ENCODE measurements around the gene CEP112.

CEP112 gene

DNA sequence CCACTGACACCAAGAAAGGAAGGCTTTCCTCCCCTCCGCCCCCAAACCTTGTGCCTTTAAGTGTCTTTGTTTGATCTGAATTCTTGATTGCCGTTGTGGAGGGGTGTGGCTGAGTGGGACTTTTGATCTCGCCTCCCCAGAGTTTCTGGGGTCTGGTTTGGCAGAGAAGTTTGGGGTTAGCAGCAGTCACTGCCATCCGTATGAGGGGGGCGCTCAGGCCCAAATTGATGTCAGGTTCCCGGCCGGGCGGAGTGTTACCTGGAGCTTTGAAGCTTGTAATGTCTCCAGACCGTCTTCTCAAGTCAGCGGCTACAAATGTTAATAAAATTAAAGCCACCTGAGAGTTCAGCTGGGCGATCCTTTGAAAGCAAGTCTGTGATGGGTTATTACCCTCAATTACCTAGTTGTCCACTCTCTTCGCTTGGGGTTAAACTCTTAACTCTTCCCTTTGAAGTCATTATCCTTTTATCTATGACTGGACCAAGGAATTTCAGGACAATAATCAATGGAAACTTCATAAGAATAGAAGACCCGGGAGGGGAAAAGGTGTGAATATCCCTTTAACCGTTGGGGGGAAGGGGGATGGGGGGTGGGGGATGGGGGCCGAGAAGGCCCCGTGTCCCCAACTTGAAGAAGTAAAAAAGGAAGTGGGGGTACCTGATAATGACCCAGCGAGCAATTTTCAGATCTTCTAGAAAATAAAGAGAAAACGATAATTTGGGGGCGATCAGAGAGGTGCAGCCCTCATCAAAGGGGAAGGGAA is 598.7 kb downstream of the CEP112 start:
- Histone ChIP-seq H3K27me3 (no peaks in the 10 kb centered on the region), H3K4me1 (no peaks in the 10 kb centered on the region), H3K4me3 (ENCODE audit: low read depth, low read length) (no peak overlapping the region), H3K9me3 (no peaks in the 10 kb centered on the region), H3K36me3 (no peaks in the 10 kb centered on the region)
- DNase-seq = no peak
- TF ChIP-seq, protein P1, sequence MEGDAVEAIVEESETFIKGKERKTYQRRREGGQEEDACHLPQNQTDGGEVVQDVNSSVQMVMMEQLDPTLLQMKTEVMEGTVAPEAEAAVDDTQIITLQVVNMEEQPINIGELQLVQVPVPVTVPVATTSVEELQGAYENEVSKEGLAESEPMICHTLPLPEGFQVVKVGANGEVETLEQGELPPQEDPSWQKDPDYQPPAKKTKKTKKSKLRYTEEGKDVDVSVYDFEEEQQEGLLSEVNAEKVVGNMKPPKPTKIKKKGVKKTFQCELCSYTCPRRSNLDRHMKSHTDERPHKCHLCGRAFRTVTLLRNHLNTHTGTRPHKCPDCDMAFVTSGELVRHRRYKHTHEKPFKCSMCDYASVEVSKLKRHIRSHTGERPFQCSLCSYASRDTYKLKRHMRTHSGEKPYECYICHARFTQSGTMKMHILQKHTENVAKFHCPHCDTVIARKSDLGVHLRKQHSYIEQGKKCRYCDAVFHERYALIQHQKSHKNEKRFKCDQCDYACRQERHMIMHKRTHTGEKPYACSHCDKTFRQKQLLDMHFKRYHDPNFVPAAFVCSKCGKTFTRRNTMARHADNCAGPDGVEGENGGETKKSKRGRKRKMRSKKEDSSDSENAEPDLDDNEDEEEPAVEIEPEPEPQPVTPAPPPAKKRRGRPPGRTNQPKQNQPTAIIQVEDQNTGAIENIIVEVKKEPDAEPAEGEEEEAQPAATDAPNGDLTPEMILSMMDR (IDR thresholded peaks at IDR 0.05; ENCODE audit: low read depth, low read length) = no peak

DNA sequence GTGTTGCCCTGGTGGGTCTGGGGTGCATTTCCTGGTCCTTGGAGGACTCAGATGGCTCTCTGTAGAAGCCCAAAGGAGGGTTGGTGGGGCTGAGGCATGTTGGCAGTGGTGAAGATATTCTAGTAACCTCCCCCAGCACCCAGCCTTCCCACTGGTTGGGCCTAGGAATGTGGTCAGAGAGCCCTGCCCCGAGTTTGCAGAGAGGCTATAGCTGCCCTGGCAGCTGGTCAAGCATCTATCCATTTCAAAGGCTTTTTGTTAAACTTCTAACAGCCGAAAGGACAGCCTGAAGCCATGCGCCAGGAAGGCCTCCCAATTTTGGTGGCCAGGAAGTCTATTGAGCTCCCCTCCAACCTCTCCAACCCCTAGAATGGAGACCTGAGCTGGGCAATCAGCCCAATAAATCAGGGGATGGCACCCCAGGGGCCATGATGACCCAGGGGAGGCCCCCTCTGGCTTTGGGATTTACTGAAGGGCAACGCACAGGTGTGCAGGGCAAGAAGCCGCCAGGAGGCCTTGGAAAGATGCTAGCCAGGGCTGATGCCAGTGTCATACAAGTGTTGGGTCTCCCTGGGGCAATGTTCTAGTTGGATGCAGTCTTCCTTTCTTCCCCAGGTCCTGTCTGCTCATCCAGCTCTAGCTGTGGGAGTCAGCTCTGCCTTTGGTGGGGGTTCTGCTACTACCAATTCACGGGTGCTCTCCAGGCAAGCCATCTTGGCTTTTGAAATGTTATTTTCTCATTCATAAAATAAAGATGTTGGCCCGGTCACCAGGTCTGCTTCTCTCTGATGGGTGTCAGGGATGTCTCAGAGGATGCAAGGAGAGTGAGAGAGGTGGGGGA is 599.6 kb downstream of the CEP112 start:
- no peak for DNase-seq
- no peaks in the 10 kb centered on the region for H3K36me3 ChIP-seq
- no peaks in the 10 kb centered on the region for H3K4me1 ChIP-seq
- TF ChIP-seq, protein P1 (IDR thresholded peaks at IDR 0.05; ENCODE audit: low read depth, low read length) = no peak
- no peaks in the 10 kb centered on the region for H3K27me3 ChIP-seq
- no peaks in the 10 kb centered on the region for H3K9me3 ChIP-seq
- H3K4me3 ChIP-seq (ENCODE audit: low read depth, low read length) = no peak overlapping the region

DNA sequence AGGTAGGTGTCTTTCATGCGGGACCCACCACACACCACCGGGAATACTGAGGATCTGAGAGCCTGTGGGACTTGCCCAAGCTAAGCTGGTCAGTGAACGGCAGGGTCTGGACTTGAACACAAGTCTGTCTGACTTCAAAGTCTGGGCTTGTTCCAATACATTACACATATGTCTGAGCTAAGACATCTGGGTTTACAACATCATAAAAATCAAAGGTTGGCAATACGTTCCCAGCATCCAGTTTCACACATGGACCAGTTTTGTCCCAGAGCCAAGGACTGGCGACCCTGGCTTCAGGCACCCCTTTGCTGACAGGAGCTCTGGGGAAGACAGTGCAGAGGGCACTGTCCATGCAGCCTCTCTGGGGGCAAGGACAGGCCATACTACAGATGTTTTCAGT is 602.6 kb downstream of the CEP112 start:
- DNase-seq = no peak
- TF ChIP-seq, protein P1 (IDR thresholded peaks at IDR 0.05; ENCODE audit: low read depth, low read length) = no peak
- no peaks in the 10 kb centered on the region for H3K9me3 ChIP-seq
- H3K27me3 ChIP-seq = no peaks in the 10 kb centered on the region
- H3K4me1 ChIP-seq = no peaks in the 10 kb centered on the region
- H3K36me3 ChIP-seq = no peaks in the 10 kb centered on the region
- H3K4me3 ChIP-seq (ENCODE audit: low read depth, low read length) = no peak overlapping the region

DNA sequence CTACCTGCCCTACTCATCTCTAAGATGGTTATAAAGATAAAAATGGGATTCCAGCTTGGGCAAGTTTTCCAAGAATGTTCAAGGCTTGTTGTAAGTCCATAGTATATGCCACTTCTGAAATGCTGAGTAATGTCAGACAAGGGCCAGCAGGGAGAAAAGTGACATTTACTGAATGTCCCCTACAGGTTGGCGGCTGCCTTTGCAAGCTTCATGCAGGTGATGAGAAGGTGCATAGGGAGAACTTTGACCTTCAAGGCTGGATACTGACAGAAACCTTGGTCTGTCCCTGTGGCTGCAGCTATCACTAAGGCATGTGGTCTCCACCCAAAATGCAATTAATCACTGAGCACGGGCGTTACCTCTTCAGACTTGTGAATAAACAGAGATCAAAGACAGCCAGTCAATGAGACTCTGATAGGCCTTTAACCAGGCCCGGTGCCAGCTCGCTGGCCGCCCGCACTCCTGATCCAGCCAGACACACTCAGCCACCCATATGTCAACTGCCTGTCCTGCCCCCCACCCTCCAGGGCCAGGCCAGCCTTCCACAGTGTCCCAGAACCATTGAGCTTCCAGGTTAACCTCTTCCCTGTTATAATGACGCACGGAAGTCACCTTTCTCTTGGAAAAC is 603.6 kb downstream of the CEP112 start:
- H3K4me1 ChIP-seq = no peaks in the 10 kb centered on the region
- no peak for DNase-seq
- TF ChIP-seq, protein P1 (IDR thresholded peaks at IDR 0.05; ENCODE audit: low read depth, low read length) = no peak
- no peaks in the 10 kb centered on the region for H3K9me3 ChIP-seq
- H3K36me3 ChIP-seq = no peaks in the 10 kb centered on the region
- H3K27me3 ChIP-seq = no peaks in the 10 kb centered on the region
- H3K4me3 ChIP-seq (ENCODE audit: low read depth, low read length) = no peak overlapping the region

DNA sequence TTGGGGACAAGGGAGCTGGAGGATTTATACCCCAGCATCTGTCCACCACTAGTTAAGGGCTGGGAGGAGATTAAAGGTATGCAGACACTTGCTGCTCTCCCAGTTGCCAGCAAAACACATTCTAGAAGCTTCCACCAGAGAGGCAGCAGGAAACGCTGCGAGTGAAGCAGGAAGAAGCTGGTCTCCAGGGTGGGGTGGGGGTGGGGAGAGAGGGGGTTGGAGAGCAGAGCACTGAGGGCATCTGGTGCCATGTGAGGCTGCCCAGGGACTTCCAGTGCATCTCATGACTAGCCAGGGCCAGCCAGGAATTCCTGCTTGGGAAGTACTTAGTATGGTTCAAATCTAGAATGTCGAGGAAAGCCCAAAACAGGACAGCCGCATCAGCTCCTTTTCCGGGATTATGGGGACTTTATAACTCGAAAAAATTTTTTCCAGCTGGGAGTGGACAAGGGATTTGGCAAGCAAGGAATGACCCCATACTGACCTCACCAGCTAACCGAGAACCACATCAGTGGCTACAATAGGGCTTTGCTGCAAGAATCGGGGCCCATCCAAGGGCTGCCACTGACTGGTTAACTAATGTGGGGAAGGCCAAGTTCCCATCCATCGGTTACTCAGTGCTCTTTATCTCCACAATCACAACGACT is 604.3 kb downstream of the CEP112 start:
- TF ChIP-seq, protein P1 (IDR thresholded peaks at IDR 0.05; ENCODE audit: low read depth, low read length) = no peak
- Histone ChIP-seq H3K27me3 (no peaks in the 10 kb centered on the region), H3K4me3 (ENCODE audit: low read depth, low read length) (no peak overlapping the region), H3K4me1 (no peaks in the 10 kb centered on the region), H3K36me3 (no peaks in the 10 kb centered on the region), H3K9me3 (no peaks in the 10 kb centered on the region)
- DNase-seq = no peak

All from BE2C (cell line).